Ovary (tissue), 3 donors: Measurements from ENCODE around the gene SLC6A18.

Experiments
- POLR2A ChIP-seq: fragments of 450-650 bp; IDR thresholded peaks from one replicate; pipeline ENCODE4 v1.6.1; 2017; ENCODE audit warnings: antibody characterized with exemption, mild to moderate bottlenecking, moderate library complexity
- TF ChIP-seq, protein P1 (sequence below), 3 donors: fragments of 450-650 bp in 2 of 3; fragments of 200-600 bp in 1 of 3; IDR thresholded peaks; one replicate each; pipeline versions ENCODE4 v1.5.1 to v1.8.0; 2016 to 2022; ENCODE audit warnings: antibody characterized with exemption in 3 of 3, mild to moderate bottlenecking in 1 of 3
- donor health status: DM: no; HTN: no; CAD: no.

- TF ChIP-seq, protein P1, sequence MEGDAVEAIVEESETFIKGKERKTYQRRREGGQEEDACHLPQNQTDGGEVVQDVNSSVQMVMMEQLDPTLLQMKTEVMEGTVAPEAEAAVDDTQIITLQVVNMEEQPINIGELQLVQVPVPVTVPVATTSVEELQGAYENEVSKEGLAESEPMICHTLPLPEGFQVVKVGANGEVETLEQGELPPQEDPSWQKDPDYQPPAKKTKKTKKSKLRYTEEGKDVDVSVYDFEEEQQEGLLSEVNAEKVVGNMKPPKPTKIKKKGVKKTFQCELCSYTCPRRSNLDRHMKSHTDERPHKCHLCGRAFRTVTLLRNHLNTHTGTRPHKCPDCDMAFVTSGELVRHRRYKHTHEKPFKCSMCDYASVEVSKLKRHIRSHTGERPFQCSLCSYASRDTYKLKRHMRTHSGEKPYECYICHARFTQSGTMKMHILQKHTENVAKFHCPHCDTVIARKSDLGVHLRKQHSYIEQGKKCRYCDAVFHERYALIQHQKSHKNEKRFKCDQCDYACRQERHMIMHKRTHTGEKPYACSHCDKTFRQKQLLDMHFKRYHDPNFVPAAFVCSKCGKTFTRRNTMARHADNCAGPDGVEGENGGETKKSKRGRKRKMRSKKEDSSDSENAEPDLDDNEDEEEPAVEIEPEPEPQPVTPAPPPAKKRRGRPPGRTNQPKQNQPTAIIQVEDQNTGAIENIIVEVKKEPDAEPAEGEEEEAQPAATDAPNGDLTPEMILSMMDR (IDR thresholded peaks at IDR 0.05) = no peak
- no peak for TF ChIP-seq POLR2A
These were observed 35.9 kb upstream of the SLC6A18 start for GRCh38 chr5:1189269-1189668.
